Keratinocyte (primary cell): ENCODE results near the gene CCL1. TPM values are rescaled to one million over a fixed set of nuclear protein-coding genes. Genes with fewer than 3 reads are reported as not detected.

Source experiments
- DNase-seq: peaks from one replicate; pipeline ENCODE4 v3.0.0-alpha.2; 2011; ENCODE audit warnings: low read depth, missing footprints, low spot score
- FAIRE-seq: peaks from 2 replicates; lab custom pipeline; 2011; peaks lifted over from hg19 to GRCh38; lab: Jason Lieb, UNC
- H2AFZ ChIP-seq: 2 replicates; pipeline ENCODE4 v1.6.0; 2012; ENCODE audit warnings: low read length, control low read depth, inconsistent platforms; ENCODE audit not compliant: control insufficient read depth
- H3K27ac ChIP-seq: 2 replicates; pipeline ENCODE4 v1.5.1; 2011; ENCODE audit warnings: low read length; ENCODE audit not compliant: control insufficient read depth, insufficient read depth
- H3K27me3 ChIP-seq: 3 replicates; pipeline ENCODE4 v1.6.0; 2011; ENCODE audit warnings: low read length; ENCODE audit not compliant: control insufficient read depth, insufficient read depth; ENCODE audit errors: extremely low read depth
- H3K36me3 ChIP-seq, 2 experiments: 2 replicates in 1 of 2; 3 replicates in 1 of 2; pipeline ENCODE4 v1.5.1; 2011; ENCODE audit warnings: low read length in 2 of 2, mild to moderate bottlenecking in 1 of 2; ENCODE audit not compliant: control insufficient read depth in 2 of 2, insufficient read depth in 2 of 2; ENCODE audit errors: extremely low read depth in 1 of 2
- H3K4me1 ChIP-seq: 3 replicates; pipeline ENCODE4 v1.5.1; 2011; ENCODE audit warnings: low read length; ENCODE audit not compliant: control insufficient read depth, insufficient read depth; ENCODE audit errors: extremely low read depth
- H3K4me2 ChIP-seq: 3 replicates; pipeline ENCODE4 v1.6.0; 2011; ENCODE audit warnings: low read depth, low read length; ENCODE audit not compliant: control insufficient read depth, insufficient read depth; ENCODE audit errors: extremely low read depth
- H3K4me3 ChIP-seq, 3 experiments: fragments of 200-600 bp in 1 of 3; sonication (generic) in 1 of 3; 2 replicates in 2 of 3; 3 replicates in 1 of 3; pipeline ENCODE4 v1.5.1; 2011 to 2016; ENCODE audit warnings: low read length in 3 of 3, mild to moderate bottlenecking in 3 of 3, control low read depth in 2 of 3, inconsistent platforms in 1 of 3, low read depth in 1 of 3, mixed read lengths in 1 of 3, mixed run types in 1 of 3, moderate library complexity in 1 of 3; ENCODE audit not compliant: control insufficient read depth in 2 of 3, insufficient read depth in 2 of 3; ENCODE audit errors: extremely low read depth in 1 of 3
- H3K79me2 ChIP-seq: 2 replicates; pipeline ENCODE4 v1.6.0; 2012; ENCODE audit warnings: low read length; ENCODE audit not compliant: control insufficient read depth, insufficient read depth
- H3K9ac ChIP-seq: 3 replicates; pipeline ENCODE4 v1.6.0; 2011; ENCODE audit warnings: low read length; ENCODE audit not compliant: control insufficient read depth, insufficient read depth; ENCODE audit errors: extremely low read depth
- H3K9me1 ChIP-seq: 3 replicates; pipeline ENCODE4 v1.6.0; 2011; ENCODE audit warnings: low read length; ENCODE audit not compliant: control insufficient read depth, insufficient read depth; ENCODE audit errors: extremely low read depth
- H3K9me3 ChIP-seq: 2 replicates; pipeline ENCODE4 v1.5.1; 2012; ENCODE audit warnings: low read depth, low read length; ENCODE audit not compliant: control insufficient read depth
- H4K20me1 ChIP-seq: 3 replicates; pipeline ENCODE4 v1.6.0; 2011; ENCODE audit warnings: low read length; ENCODE audit not compliant: control insufficient read depth, insufficient read depth; ENCODE audit errors: extremely low read depth
- EZH2 ChIP-seq: IDR thresholded peaks from one replicate; pipeline ENCODE4 v1.6.1; 2012; ENCODE audit warnings: inconsistent platforms, mild to moderate bottlenecking, low read length, moderate library complexity
- dilution Hi-C: fragments of 300-500 bp; cut with MboI; formaldehyde crosslinking; loops from one replicate; pipeline ENCODE4 v1.7.0; 2020; ENCODE audit warnings: low sequenced_read_pairs; ENCODE audit not compliant: extremely low pct_ligation_motif_present
- polyA plus RNA-seq, 5 experiments: library from polyadenylated mRNA; depleted of rRNA in 3 of 5; stranded (reverse) in 3 of 5; stranded (forward) in 1 of 5; unstranded in 1 of 5; fragments of >200 nt; gene quantifications; 1 replicate in 1 of 5; 2 replicates in 3 of 5; 3 replicates in 1 of 5; pipeline versions ENCODE4 v1.2.1 to v1.2.3, GENCODE V29; 2011 to 2012; ENCODE audit warnings: missing spikeins in 2 of 5, low read depth in 1 of 5, low replicate concordance in 1 of 5
- TF ChIP-seq, protein P1 (sequence below), 3 experiments: IDR thresholded peaks in 1 of 3; conservative IDR thresholded peaks in 1 of 3; optimal IDR thresholded peaks in 1 of 3; 2 replicates in 2 of 3; 3 replicates in 1 of 3; pipeline versions ENCODE3 to v1.5.1; 2011; ENCODE audit warnings: low read length in 3 of 3, mild to moderate bottlenecking in 3 of 3, moderate library complexity in 2 of 3, control low read depth in 1 of 3, inconsistent platforms in 1 of 3; ENCODE audit not compliant: insufficient read depth in 2 of 3; ENCODE audit errors: extremely low read depth in 1 of 3

CCL1 gene
- polyA plus RNA-seq, 1 donor (not counting 4 experiments of a cell fraction or from before 2014, with no cell fraction given): not detected

DNA sequence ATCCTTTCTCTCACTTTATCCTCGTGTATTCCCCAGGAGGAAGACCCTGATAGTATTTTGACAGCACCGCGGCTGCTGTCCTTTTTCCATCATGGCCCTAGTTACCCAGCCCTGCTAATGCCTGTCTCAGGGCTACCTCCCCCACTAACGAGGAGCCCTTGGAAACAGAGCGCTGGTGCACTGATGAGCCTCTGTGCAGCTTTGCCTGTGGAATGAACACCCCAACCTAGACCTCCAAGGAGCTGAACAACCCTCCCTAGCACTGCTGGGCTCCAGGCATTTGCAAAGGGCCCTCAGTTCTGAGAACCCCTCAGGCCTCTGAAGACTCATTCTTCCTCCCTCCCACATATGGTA is 23.3 kb upstream of the CCL1 start:
- no peak for TF ChIP-seq EZH2
- TF ChIP-seq, protein P1, sequence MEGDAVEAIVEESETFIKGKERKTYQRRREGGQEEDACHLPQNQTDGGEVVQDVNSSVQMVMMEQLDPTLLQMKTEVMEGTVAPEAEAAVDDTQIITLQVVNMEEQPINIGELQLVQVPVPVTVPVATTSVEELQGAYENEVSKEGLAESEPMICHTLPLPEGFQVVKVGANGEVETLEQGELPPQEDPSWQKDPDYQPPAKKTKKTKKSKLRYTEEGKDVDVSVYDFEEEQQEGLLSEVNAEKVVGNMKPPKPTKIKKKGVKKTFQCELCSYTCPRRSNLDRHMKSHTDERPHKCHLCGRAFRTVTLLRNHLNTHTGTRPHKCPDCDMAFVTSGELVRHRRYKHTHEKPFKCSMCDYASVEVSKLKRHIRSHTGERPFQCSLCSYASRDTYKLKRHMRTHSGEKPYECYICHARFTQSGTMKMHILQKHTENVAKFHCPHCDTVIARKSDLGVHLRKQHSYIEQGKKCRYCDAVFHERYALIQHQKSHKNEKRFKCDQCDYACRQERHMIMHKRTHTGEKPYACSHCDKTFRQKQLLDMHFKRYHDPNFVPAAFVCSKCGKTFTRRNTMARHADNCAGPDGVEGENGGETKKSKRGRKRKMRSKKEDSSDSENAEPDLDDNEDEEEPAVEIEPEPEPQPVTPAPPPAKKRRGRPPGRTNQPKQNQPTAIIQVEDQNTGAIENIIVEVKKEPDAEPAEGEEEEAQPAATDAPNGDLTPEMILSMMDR (optimal IDR thresholded peaks at IDR 0.05 in 1 of 3, IDR thresholded peaks at IDR 0.05 in 1 of 3, conservative IDR thresholded peaks at IDR 0.05 in 1 of 3; ENCODE audit: extremely low read depth in 1 of 3, insufficient read depth in 2 of 3, low read length in 3 of 3): no peak
- H2AFZ ChIP-seq: no peak overlapping the region
- no peaks in the 10 kb centered on the region for H3K4me1 ChIP-seq
- H3K9ac ChIP-seq: no peak overlapping the region
- no peaks in the 10 kb centered on the region for H3K9me1 ChIP-seq
- no peaks in the 10 kb centered on the region for H3K79me2 ChIP-seq
- dilution Hi-C loops: no loop called here
- FAIRE-seq (no peak), DNase-seq (no peak)
- no peaks in the 10 kb centered on the region for H4K20me1 ChIP-seq
- H3K4me3 ChIP-seq: no peak overlapping the region
- H3K36me3 ChIP-seq: no peaks in the 10 kb centered on the region
- H3K4me2 ChIP-seq: no peak overlapping the region
- no peaks in the 10 kb centered on the region for H3K9me3 ChIP-seq
- no peak overlapping the region for H3K27ac ChIP-seq
- no peaks in the 10 kb centered on the region for H3K27me3 ChIP-seq

DNA sequence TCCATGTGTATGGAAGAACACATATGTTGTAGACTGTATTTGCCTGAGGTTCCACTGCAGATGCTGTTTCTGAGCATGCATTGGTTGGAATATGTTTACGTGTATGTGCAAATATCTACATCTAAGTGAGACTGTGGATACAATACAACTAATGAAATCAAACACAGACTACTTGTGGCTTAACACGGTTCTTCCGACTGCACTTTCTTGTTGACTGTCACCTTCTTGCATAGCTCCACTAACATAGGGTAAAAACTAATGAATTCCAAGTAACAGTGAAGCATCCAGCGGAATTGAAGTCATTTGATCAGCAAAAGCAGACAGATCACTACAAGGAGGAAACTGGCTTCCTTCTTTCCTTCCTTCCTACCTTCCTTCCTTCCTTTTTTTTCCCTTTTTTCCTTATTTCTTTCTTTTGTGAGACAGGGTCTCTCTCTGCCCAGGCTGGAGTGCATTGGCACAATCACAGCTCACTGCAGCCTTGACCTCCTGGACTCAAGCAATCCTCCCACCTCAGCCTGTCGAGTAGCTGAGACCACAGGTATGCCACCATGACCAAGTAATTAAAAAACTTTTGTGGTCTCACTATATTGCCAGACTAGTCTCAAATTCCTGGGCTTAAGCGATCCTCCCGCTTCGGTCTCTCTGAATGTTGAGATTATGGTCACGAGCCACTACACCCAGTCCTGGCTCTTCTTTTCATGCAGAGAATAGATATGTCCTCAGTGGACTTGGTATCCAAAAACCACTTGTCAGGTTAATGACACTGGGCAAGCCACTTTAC is 22.0 kb upstream of the CCL1 start:
- Histone ChIP-seq H3K36me3 (no peaks in the 10 kb centered on the region), H3K79me2 (no peaks in the 10 kb centered on the region), H3K4me3 (no peak overlapping the region), H3K9me3 (no peaks in the 10 kb centered on the region), H3K9ac (no peak overlapping the region), H3K27me3 (no peaks in the 10 kb centered on the region), H3K4me2 (no peak overlapping the region), H3K9me1 (no peaks in the 10 kb centered on the region), H2AFZ (no peak overlapping the region), H4K20me1 (no peaks in the 10 kb centered on the region), H3K27ac (no peak overlapping the region), H3K4me1 (no peaks in the 10 kb centered on the region)
- no peak for TF ChIP-seq EZH2
- TF ChIP-seq, protein P1 (optimal IDR thresholded peaks at IDR 0.05 in 1 of 3, IDR thresholded peaks at IDR 0.05 in 1 of 3, conservative IDR thresholded peaks at IDR 0.05 in 1 of 3; ENCODE audit: extremely low read depth in 1 of 3, insufficient read depth in 2 of 3, low read length in 3 of 3): no peak
- dilution Hi-C loops: no loop called here
- FAIRE-seq: no peak
- DNase-seq: no peak
